Stomach (tissue), 9 donors: ENCODE data around the gene CCDC110. TPM values are rescaled to one million over a fixed set of nuclear protein-coding genes. Genes with fewer than 3 reads are reported as not detected.

Source experiments
- DNase-seq, 2 donors: peaks; one replicate each; pipeline versions ENCODE4 v3.0.0 to v3.0.0-alpha.2; 2013 to 2019
- H3K27ac ChIP-seq, 5 donors: fragments of 200-600 bp in 4 of 5; sonication (generic) in 4 of 5; one replicate each; pipeline ENCODE4 v1.5.1; 2013 to 2019; ENCODE audit warnings: mild to moderate bottlenecking in 1 of 5, moderate library complexity in 1 of 5
- H3K27me3 ChIP-seq, 3 donors: fragments of 200-600 bp; sonication (generic); one replicate each; pipeline ENCODE4 v1.5.1; 2017 to 2019; ENCODE audit warnings: mixed run types in 1 of 3
- H3K36me3 ChIP-seq, 4 donors: fragments of 200-600 bp; sonication (generic); 1 replicate in 3 of 4; 2 replicates in 1 of 4; pipeline ENCODE4 v1.5.1; 2016 to 2019
- H3K4me1 ChIP-seq, 4 donors: fragments of 200-600 bp; sonication (generic); one replicate each; pipeline ENCODE4 v1.5.1; 2016 to 2019
- H3K4me3 ChIP-seq, 4 donors: fragments of 200-600 bp; sonication (generic) in 3 of 4; one replicate each; pipeline ENCODE4 v1.5.1; 2016 to 2019; ENCODE audit warnings: mild to moderate bottlenecking in 1 of 4
- H3K9me3 ChIP-seq, 4 donors: fragments of 200-600 bp; sonication (generic); one replicate each; pipeline ENCODE4 v1.5.1; 2016 to 2019
- CTCF ChIP-seq, 7 experiments: fragments of 450-650 bp in 4 of 7; fragments of 200-600 bp in 3 of 7; sonication (generic) in 3 of 7; IDR thresholded peaks; one replicate each; pipeline ENCODE4 v1.5.1; 2016 to 2019; ENCODE audit warnings: antibody characterized with exemption in 7 of 7, control low read depth in 2 of 7, mild to moderate bottlenecking in 1 of 7
- EP300 ChIP-seq: sonication (generic); formaldehyde crosslinking; IDR thresholded peaks from one replicate; pipeline ENCODE4 v1.6.1; 2017; ENCODE audit warnings: antibody characterized with exemption
- POLR2A ChIP-seq, 4 donors: fragments of 450-650 bp; IDR thresholded peaks; one replicate each; pipeline ENCODE4 v1.6.1; 2016; ENCODE audit warnings: antibody characterized with exemption in 4 of 4, control low read depth in 2 of 4, mild to moderate bottlenecking in 1 of 4, moderate library complexity in 1 of 4
- POLR2AphosphoS5 ChIP-seq, 3 donors: sonication (generic); formaldehyde crosslinking; IDR thresholded peaks; one replicate each; pipeline ENCODE4 v1.6.1; 2016; ENCODE audit warnings: antibody characterized with exemption in 3 of 3
- WGBS, 5 donors: extraction: QIAGEN DNeasy Blood & Tissue Kit in 3 of 5; methylation state at CpG; one replicate each; pipeline versions ENCODE4 v1.1.5 to v1.1.7; 2013 to 2018; 5-methylcytosine and 5-hydroxymethylcytosine counted together
- intact Hi-C: fragments of 100-400 bp; cut with DNase I; formaldehyde crosslinking; loops from one replicate; pipeline ENCODE4 v1.15.1; 2023; ENCODE audit warnings: low total_unique reads
- polyA plus RNA-seq, 3 donors: library from polyadenylated mRNA; stranded (reverse); fragments of 200-250 nt; gene quantifications; one replicate each; pipeline ENCODE4 v1.2.3, GENCODE V29; 2013
- total RNA-seq, 5 donors: library from RNA; depleted of rRNA; stranded (reverse); fragments of >200 nt; gene quantifications; one replicate each; pipeline versions ENCODE4 v1.1.0 to v1.2.3, GENCODE V29; 2014 to 2016
- donor health status: healthy with polysubstance abuse.
- donor health status: Bipolar disorder and iron deficiency.
- donor health status: healthy.

Gene CCDC110
- total and polyA plus RNA-seq, 8 donors: 0.92 to 9.4 (median 4.0) TPM

GRCh38 chr4:185421366-185422124 is 50.0 kb downstream of the CCDC110 start:
- H3K9me3 ChIP-seq: no peaks in the 10 kb centered on the region
- WGBS, 5 donors: 56 to 88% (median 79%) methylated on average over 2 of the region's 2 CpGs
- TF ChIP-seq POLR2AphosphoS5 (IDR thresholded peaks at IDR 0.05) (no peak), POLR2A (IDR thresholded peaks at IDR 0.05) (no peak), EP300 (no peak), CTCF (IDR thresholded peaks at IDR 0.05) (no peak)
- intact Hi-C loops: no loop called here
- H3K36me3 ChIP-seq: peaks cover 3 to 41% (median 30%) of the 10 kb centered on the region in 4 donors
- no peak overlapping the region for H3K4me3 ChIP-seq
- H3K27ac ChIP-seq: no peak overlapping the region
- H3K4me1 ChIP-seq: peaks cover 10 to 51% (median 33%) of the 10 kb centered on the region in 4 donors
- H3K27me3 ChIP-seq: no peaks in the 10 kb centered on the region
- peak in 1 of 2 donors; percentile 41 for DNase-seq

GRCh38 chr4:185416955-185417354 is 54.6 kb downstream of the CCDC110 start:
- no peaks in the 10 kb centered on the region for H3K27me3 ChIP-seq
- DNase-seq: no peak
- H3K36me3 ChIP-seq: peaks cover 12 to 80% (median 64%) of the 10 kb centered on the region in 4 donors
- TF ChIP-seq POLR2A (IDR thresholded peaks at IDR 0.05) (no peak), CTCF (IDR thresholded peaks at IDR 0.05) (no peak), EP300 (no peak), POLR2AphosphoS5 (IDR thresholded peaks at IDR 0.05) (no peak)
- peaks cover 0 to 15% (median 7%) of the 10 kb centered on the region in 4 donors for H3K4me1 ChIP-seq
- no peaks in the 10 kb centered on the region for H3K9me3 ChIP-seq
- H3K4me3 ChIP-seq: no peak overlapping the region
- H3K27ac ChIP-seq: no peak overlapping the region
- intact Hi-C loops: no loop called here

- Histone ChIP-seq H3K27ac (no peak overlapping the region), H3K9me3 (no peaks in the 10 kb centered on the region), H3K4me1 (no peaks in the 10 kb centered on the region), H3K36me3 (peaks cover 9 to 80% (median 75%) of the 10 kb centered on the region in 4 donors), H3K27me3 (no peaks in the 10 kb centered on the region), H3K4me3 (no peak overlapping the region)
- TF ChIP-seq POLR2AphosphoS5 (IDR thresholded peaks at IDR 0.05) (no peak), EP300 (no peak), POLR2A (IDR thresholded peaks at IDR 0.05) (no peak), CTCF (IDR thresholded peaks at IDR 0.05) (no peak)
- 87 to 92% (median 89%) methylated on average over 5 of the region's 5 CpGs for WGBS, 5 donors
- intact Hi-C loops: no loop called here
- DNase-seq: no peak
These were observed 59.1 kb downstream of the CCDC110 start for GRCh38 chr4:185412412-185412811.

- TF ChIP-seq POLR2AphosphoS5 (IDR thresholded peaks at IDR 0.05) (no peak), EP300 (no peak), POLR2A (IDR thresholded peaks at IDR 0.05) (no peak), CTCF (IDR thresholded peaks at IDR 0.05) (no peak)
- no peak overlapping the region for H3K27ac ChIP-seq
- H3K27me3 ChIP-seq: no peaks in the 10 kb centered on the region
- peaks cover 9 to 80% (median 71%) of the 10 kb centered on the region in 4 donors for H3K36me3 ChIP-seq
- no peak overlapping the region for H3K4me3 ChIP-seq
- no peaks in the 10 kb centered on the region for H3K9me3 ChIP-seq
- no peak for DNase-seq
- intact Hi-C loops: no loop called here
- WGBS, 5 donors: 79 to 89% (median 84%) methylated on average over 5 of the region's 5 CpGs
- no peaks in the 10 kb centered on the region for H3K4me1 ChIP-seq
These were observed 59.7 kb downstream of the CCDC110 start for GRCh38 chr4:185411849-185412248.
